Measurements from ENCODE around the gene BNC2.

Gene BNC2

DNA sequence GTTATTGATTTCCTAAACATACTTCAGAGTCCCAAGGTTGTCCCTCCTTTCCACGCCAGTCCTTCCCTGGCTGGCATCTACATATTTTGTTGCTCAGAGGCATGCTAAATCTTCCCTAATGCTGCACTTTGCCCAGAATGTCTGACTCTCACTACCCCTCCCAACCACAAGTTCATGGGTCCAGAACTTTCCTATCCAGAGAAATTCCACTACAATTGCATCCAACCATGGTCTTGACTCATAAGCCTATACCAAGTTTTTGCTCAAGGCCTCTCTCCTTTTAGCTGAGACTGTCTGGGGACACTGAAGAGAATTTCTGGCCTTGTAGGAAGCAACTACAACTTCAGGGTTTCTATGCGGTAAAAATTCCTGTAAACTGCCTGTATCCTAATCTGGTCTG, 206.3 kb downstream of the BNC2 start:
- no peak for DNase-seq

DNA sequence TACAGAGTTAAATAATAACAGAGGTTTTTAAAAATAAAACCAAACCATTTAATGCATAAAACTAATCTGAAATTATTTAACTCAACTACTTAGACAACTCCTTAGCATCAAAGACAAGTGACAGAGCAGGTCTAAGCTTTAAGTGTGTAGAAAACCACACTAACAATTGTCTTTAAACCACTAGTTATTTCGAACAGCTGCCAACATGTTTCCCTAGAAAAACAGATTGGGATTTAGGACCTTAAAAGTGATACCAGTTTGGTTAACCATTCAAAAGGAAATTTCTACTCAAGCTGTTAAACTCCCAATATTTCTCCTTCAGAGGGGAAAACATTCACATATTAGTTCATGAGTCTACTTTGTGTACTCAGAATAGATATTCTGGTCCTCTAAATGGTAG, 208.7 kb downstream of the BNC2 start:
- DNase-seq: no peak

DNA sequence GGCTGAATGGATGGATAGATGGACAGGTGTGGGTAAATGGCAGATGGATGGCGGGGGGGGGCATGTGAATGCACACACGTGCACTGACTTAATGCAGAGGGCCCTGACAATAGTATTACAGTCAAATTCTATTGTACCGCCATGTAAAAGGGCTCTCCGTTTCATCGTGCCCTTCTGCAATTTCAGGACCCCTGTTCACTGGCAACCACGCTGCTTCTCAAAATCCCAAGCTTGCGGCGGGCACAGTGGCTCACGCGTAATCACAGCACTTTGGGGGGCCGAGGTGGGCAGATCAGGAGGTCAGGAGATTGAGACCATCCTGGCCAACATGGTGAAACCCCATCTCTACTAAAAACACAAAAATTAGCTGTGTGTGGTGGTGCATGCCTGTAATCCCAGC, 211.4 kb downstream of the BNC2 start:
- no peak for DNase-seq

DNA sequence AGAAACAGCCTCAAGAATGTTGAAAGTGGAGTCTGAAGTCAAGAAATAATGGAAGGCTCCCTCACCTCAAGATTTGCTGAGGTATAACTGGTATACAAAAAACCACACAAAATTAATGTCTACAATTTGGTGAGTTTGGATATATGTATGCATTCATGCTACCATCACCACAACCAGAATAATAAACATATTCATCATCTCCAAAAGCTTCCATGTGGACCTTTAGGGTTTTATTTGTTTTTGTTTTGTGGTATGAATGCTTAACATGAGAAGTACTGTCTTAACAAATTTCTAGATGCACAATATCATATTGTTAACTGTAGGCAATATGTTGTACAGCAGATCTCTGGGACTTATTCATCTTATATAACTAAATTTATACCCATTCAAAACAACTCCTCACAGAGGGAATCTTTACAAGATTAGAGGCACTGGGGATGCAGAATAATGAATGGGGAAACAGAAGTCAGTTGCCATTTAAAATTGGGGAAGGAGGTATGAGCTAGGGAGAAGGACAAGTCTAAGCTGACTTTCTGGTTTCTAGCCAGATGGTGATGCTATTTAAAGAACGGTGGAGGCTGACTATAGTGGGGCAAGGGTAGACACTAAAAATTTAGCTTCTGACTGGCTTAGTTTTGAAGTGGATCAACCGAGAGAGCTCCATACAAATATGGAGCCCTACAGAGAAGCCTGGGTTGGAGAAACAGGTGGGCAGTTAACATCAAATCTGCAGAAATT, 213.9 kb downstream of the BNC2 start:
- no peak for DNase-seq

DNA sequence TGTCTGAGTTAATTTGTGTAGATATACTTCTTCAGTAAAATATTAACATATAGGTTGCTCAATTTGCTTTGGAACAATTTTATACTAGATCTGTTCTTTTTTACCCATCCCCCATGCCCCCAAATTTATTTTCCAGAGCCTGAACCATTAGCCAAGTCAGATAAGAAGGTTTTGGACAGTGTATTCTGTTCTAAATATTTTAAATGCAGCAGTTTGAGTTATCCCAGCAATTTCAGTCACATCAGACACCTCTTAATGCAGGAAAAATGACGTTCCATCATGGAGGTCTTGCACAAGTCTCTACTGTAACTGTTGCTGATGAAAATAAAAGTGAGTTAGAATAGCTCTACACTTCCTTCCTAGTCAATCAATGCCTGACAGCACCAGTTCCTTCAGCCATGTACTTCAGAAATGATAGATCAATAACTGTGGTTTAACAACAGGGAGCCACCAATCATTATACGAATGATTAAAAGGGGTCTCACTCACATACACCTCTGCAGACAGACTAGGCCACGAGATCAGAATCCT, 215.8 kb downstream of the BNC2 start:
- no peak for DNase-seq

DNA sequence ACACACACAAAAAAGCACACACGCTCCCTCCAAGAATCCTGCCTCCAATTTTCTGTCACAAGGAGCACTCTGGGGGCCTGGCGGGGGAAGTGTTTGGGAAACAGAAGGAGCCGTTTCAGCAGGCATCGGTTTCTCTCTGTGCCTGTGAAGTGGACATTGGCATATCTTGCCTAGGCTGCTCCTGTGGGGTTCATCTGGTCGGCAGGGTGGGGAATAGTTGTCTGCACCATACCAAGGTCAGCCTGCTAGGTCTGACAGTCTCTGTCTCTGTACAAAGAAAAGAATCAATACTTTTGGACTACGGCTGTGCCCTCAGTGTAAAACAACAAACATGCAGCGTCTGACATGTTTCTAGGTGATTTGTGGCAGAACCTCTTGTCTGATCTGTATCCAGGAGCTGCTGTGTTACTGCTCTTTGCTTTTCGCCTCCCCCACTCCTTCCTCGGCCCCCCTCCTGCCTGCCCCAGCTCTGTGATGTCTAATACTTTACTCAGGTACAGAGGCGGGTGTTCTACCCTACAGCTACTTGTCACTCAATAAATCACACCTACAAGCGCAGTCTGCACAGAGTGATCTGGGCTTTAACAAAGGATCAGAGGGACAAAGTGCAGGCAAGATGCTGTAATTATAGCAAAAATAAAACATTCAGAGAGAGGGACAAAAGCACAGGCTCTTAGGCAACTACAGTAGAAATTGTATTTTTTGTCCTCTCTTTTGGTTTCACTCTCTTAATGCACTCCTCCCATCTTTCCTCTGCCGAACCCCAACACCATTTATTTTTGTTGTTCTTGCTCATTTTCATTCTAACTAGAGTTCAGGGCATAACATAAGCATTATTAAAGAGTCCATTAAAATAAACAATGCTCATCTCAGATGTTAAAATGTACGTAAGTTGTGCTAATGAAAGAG, 216.7 kb downstream of the BNC2 start:
- DNase-seq: no peak

DNA sequence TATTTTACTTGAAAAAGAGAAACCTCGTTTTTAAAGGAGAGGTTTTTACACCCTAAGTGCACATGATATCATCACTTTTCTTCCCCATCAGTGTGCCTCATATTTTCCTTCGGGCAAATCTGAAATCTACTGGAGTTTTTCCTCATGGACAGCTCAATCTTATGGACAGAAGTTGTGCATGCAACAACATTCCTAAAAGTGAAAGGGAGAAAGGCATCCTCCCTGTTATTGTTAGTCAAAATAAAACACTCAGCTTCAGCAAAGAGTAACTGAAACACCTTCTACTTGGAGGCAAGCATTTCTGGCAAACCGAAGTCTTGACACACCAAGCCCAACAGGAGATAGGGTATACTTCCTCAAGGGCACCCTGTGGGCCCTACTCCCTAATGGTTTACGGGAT, 217.9 kb downstream of the BNC2 start:
- no peak for DNase-seq

DNA sequence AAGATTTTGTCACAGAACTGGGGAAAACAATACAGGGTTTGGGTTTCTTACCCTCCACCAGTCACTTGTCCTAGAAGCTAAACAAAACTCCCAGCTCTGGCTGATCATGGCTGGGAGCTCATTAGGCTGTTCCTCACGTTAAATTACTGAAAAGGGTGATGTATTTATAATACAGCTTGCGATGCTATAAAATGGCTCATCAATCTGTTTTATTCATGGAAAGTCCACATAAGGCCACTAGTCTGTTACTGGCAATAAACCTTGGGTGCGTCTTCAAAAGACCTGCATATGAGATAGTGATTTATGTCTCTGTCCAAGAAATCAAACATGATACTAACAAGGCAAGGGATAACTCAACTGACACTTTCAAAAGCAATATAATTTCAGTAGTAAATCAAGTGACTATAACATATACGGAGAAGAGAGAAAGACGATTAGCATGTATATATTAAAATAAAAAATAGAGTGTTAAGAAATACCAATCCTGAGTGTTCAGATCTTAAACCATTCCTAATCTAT, 219.0 kb downstream of the BNC2 start:
- no peak for DNase-seq

DNA sequence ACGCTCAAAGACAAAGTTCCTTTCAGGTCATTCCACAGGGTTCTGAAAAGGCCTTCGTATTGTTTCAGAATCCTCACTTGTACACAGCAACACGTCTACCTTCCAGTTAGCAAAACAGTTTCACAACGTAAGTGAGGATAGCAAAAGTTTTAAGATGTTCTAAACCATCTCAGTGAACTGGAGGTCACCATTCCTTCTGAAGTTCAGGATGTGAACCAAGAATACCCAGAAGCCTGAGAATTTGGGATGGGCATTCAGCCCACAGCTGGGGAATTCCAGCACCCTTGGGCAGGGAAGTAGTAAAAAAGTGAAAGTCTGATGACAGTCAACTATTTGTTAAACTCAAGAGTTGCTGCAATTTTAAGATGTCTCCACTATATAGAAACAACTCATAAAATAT, 224.5 kb downstream of the BNC2 start:
- DNase-seq: no peak

DNA sequence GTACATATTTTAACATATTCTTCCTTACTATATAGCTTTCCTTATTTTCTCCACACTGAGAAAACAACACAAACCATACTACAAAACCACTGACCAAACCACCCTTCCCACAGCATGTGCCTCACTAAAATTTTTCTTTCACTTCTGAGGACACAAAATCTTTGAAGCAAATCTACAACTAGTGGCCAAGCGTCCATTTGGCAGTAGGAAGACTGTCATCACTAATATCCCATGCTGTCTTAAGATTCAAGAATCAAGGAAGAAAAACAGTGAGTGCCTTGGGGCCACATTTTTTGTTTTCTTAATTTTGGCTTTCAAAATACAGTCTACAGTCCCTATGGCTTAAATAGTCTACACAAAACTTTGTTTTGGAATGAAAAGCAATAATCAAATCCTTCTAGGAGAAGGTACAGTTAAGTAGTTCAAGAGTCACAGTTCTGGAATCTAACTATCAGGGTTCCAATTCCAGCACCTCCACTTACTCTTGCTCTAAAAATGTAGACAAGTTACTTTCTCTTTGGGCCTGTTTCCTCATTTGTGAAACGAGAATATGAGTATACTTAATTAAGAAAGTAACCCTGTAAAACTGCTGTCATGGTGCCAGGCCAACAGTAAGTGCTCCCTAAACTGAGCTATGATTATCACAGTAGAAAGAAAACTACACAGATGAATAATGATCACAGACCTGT, 227.9 kb downstream of the BNC2 start:
- no peak for DNase-seq

DNA sequence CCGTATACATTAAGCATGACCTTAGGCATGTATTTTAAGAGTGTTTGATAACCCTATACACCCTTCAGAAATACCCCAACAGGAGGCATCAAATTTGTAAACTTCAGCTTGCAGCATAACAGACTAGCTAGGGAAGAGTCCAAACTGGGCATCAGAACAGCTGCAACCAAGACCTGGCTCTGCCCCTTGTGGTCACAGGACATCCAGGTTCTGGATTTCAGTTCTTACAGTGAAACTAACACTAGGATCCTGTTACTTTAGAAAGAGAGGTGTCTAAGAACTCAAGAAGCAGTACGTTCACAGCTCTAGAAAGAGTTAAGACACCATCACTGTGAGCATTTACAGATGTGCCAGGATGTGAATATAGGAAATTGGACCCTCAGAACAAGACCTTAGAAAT, 229.8 kb downstream of the BNC2 start:
- DNase-seq: no peak

DNA sequence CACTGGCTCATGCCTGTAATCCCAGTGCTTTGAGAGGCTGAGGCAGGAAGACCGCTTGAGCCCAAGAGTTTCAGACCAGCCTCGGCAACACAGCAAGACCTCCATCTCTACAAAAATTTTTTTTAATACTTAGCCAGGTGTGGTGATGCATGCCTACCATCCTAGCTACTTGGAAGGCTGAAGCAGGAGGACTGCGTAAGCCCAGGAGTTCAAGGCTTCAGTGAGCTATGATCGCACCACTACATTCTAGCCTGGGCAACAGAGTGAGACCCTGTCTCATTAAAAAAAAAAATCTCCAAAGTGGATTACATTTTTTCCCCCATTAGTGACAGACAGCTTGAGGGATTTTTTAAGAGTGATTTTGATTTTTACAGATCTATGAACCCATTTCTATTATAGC, 230.8 kb downstream of the BNC2 start:
- no peak for DNase-seq

DNA sequence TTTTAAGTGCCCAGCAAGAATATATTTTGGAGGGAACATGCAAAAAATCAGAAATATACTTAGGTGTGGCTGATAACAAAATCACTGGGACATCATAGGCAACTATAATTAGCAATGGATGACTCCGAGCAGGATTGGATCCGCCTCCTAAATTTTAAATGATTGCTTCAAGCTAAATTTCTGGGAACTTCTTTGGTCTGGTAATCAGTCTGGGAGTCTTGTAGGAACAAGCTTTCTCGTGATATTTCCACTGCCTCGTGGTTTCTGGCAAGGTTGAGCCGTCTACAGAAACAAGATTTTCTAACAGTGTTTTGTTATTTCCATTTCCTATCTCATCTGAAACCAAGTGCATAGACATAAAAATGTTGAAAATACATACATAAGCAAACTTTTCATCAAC, 232.6 kb downstream of the BNC2 start:
- DNase-seq: no peak

DNA sequence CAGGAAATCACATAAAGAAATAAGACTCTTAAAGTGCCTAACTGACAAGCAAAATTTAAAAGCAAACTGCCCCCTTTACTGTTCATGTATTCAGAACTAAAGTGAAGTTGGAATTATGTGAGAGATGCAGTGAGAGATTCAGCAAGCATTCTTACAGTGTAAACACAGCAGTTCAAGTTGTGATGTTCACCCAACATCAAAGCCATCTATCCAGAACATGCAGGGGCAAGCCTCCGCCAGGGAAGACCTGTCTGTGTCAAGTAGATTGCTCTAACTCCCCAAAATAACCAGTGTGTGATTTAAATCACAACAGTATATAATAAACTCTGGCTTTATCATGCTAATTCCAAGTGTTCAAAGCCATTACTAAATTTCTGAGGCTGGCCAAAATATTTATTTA, 233.3 kb downstream of the BNC2 start:
- no peak for DNase-seq

DNA sequence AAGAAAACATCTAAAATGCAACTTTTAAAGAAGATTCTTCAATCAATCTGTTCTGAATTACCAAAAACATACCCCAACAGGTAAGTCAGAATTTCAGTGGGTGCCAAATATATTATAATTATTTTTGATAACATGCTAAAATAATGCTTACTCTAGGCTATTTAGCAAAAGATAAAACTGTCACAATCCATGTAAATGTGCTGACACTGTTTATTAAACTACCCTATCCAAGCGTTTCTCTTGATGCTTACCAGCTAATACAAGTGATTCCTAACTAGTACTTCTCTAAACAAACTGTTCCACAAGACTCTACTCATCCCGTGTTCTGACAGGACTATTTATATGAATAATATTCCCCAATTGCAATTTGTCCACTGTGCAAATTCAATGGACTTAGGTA, 236.7 kb downstream of the BNC2 start:
- DNase-seq: no peak

DNA sequence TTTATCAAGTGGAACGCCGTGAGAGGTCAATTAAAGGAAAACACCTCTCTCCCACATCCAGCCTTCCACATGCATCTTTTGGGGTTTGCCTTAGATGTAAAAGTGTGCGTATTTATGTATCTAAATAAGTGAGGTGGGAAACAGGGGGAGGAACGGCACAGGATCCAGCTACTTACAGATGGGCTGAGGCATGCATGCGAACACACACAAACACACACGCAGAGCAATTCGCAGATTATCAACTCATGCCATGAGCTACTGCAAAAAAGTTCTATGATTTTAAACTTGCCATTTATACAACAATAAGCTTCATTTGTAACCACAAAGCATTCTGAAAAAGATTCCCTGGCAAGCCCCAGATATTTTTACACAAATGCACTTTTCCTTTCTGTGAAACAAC, 242.1 kb downstream of the BNC2 start:
- DNase-seq: no peak

DNA sequence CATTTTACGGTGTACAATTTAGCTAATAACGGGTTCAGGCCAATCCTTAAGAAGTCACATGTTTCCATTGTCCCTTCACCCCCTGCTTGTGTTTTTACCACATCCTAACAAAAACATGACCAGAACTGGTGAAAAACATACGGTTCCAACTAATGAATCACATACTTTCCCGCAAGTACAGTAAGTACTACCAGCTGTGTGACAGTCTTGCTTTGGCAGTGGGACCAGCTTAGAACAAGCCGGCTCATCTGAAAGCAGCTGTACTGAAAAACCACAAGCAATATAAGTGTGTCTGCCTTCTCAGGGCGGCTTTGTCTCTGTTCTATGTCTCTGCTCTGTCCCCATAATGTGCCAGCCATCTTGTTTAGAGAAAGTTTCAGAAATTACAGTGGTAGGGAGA, 242.5 kb downstream of the BNC2 start:
- DNase-seq: no peak

DNA sequence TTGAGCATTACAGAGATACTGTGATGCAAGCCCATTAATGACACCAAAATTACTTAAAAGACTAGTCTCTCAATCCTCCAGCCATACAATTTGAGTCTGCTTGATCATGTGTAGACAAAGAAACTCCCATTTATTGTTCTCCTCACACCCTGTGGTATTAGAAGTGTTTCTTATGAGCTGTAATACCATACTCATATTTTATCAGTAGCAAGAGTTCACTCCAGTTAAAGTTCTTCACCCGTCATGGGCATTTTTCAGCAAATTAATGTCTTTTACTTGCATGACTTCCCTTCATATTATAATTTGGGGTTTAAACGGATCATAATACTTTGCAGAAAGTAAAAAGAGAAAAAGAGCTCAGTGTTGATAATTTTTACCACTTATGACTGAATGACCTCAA, 242.9 kb downstream of the BNC2 start:
- no peak for DNase-seq

DNA sequence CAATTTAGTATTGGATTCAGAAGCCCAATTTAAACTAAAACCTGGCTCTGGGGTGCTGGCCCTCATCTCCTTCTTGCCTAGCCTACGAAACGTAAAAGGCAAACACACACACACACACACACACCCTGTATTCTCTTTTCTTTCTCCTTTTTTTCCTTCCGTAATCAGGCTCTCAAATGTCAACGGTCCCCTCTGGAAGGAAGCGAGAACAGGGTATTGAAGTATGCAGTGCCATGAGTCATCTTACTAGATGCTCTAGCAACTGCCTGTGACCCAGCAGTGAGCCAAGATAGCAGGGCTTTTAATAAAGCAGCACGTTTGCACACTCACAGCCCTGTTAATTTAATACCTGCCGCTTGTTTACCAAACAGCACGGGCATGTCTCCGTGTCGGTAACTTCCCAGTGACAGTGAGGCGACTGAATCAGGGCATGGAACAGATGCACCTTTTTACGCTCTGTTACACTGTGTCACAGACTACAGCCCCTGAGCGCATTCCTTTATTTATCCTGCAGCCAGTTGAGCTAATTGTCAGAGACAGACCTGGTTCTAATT, 243.8 kb downstream of the BNC2 start:
- no peak for DNase-seq

DNA sequence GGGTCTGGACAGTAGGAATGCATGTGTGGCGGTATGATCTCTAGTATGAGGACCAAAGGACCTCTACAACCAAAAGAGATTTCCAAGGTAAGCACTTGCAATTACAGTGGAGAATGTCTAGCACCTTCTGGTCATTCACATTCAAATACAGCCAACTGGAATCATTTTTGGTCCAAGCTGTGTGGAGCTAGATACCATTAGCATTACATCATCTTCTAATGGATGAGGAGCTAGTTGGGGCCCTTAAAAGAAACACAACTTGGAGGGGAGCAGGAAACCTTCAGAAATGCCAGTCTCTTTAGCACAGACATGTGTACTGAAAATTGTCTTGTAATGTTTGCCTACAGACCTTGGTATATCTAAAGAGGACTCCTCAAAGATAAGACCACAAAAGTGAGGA, 244.7 kb downstream of the BNC2 start:
- no peak for DNase-seq

DNA sequence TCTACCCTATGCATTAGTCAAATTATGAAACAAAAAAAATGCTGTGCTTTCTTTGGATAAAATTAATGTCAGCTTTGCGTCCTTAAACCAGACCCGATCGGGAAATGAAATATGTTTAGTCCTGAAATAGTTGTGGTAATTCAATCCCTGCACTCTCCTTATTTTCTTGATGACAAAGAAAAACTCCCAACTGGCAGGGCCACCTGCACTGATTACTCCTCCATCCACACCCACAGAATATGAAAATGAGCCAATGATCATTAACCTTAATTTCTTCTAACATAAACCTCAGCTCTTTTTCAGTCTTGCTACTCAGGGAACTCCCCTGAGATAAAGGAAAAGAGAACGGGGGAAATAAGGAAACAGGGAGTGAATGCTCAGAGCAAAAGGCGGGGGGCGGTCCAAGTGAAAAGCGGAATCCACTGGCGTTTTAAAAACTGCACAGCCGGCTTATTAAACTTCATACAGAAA, 245.3 kb downstream of the BNC2 start:
- no peak for DNase-seq

DNA sequence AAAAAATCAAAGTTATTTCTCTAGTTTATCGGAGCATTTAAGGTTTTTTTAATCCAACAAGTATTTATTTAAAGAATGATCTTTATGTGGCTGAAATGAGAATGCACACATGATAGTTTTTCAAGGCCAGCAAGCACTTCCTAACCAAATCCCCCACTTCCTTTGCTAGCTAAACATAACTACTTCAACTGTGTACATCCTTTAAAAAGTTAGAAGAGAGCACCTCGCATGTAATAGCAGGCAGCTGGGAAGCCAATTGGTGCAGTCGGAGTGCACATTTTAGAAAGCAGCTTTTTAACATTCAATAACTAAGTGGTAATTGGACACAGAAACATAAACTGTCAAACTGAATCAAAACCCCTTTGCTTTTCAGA, 245.7 kb downstream of the BNC2 start:
- no peak for DNase-seq
